ENCODE measurements around the gene FAM180A. TPM values are rescaled to one million over a fixed set of nuclear protein-coding genes. Genes with fewer than 3 reads are reported as not detected.

Gene FAM180A
- total and polyA plus RNA-seq, 10 of the 15 experiments (the other 5 are each of a cell fraction or from before 2014, with no cell fraction given): not detected

DNA sequence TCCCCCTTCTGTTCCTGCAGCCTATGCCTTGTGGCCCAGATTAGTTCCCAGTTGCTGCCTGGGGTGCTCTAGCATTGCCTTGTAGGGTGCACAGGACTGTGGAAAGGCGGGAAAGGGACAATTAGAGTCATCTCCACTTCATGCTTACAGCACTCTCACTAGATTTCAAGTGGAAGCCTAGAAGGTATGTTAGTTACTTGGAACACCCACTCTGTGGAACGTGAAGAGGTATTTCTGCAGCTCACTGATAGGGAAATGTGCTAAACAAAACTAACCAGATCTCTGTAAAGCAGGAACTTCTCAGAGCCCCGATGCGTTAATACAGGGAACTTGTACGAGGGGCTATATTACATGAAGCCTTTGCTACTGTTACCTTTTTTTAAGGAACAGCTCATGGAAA is 66.9 kb downstream of the FAM180A start (continued):
- TF ChIP-seq RELA (IDR thresholded peaks at IDR 0.05; ENCODE audit: borderline replicate concordance, partially characterized antibody) (no peak), MXI1 (IDR thresholded peaks at IDR 0.05; ENCODE audit: low read depth, low read length) (no peak), CHD2 (IDR thresholded peaks at IDR 0.05; ENCODE audit: borderline replicate concordance, low read depth, low read length) (no peak), TBL1XR1 (IDR thresholded peaks at IDR 0.05; ENCODE audit: low read depth, low read length) (no peak)
- TF ChIP-seq, protein P1, sequence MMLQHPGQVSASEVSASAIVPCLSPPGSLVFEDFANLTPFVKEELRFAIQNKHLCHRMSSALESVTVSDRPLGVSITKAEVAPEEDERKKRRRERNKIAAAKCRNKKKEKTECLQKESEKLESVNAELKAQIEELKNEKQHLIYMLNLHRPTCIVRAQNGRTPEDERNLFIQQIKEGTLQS (IDR thresholded peaks at IDR 0.05; ENCODE audit: borderline replicate concordance, extremely low read depth, low read depth, low read length): no peak

Other genes with a start within 250 kb of the FAM180A start
- 12.9 and 13.0 TPM in 2 replicates for gene CNOT4, start 238.7 kb downstream of the FAM180A start, total RNA-seq (2014; rRNA removed)
- 11.6 and 12.7 TPM in 2 replicates for gene CNOT4, start 238.7 kb downstream of the FAM180A start, total RNA-seq (2014; rRNA removed; fragmentation: Illumina TruSeq; extraction: Trizol)
- gene CNOT4, start 238.7 kb downstream of the FAM180A start, total RNA-seq (2021): 19.6 and 20.3 TPM in 2 replicates
- gene CNOT4, start 238.7 kb downstream of the FAM180A start, polyA plus RNA-seq (2011; rRNA removed): 13.3 and 16.3 TPM in 2 replicates
- 16.9 and 19.6 TPM in 2 replicates for gene CNOT4, start 238.7 kb downstream of the FAM180A start, polyA plus RNA-seq (2014; fragmentation: Illumina TruSeq; extraction: Trizol)
- gene CNOT4, start 238.7 kb downstream of the FAM180A start, polyA plus RNA-seq (2014; fragmentation: Nextera tagmentation; extraction: Ambion mirVana): 10 to 100 TPM; 11.3 to 29.6 TPM
- gene CNOT4, start 238.7 kb downstream of the FAM180A start, polyA plus RNA-seq (2014; rRNA removed): 9.4 and 9.6 TPM in 2 replicates
- gene CNOT4, start 238.7 kb downstream of the FAM180A start, polyA plus RNA-seq (2016; fragmentation: Nextera tagmentation; extraction: Ambion mirVana): 10 to 100 TPM; 17.5 to 17.8 TPM
- 105 and 122 TPM in 2 replicates for gene NUP205, start 190.9 kb downstream of the FAM180A start, total RNA-seq (2014; rRNA removed)
- gene NUP205, start 190.9 kb downstream of the FAM180A start, total RNA-seq (2014; rRNA removed; fragmentation: Illumina TruSeq; extraction: Trizol): 96.1 and 97.3 TPM in 2 replicates
- 104 and 109 TPM in 2 replicates for gene NUP205, start 190.9 kb downstream of the FAM180A start, total RNA-seq (2021)
- 110 and 118 TPM in 2 replicates for gene NUP205, start 190.9 kb downstream of the FAM180A start, polyA plus RNA-seq (2011; rRNA removed)
- 88.4 and 97.2 TPM in 2 replicates for gene NUP205, start 190.9 kb downstream of the FAM180A start, polyA plus RNA-seq (2014; fragmentation: Illumina TruSeq; extraction: Trizol)
- gene NUP205, start 190.9 kb downstream of the FAM180A start, polyA plus RNA-seq (2014; fragmentation: Nextera tagmentation; extraction: Ambion mirVana): 10 to 100 TPM; 41.4 to 83.4 TPM
- 80.8 and 81.1 TPM in 2 replicates for gene NUP205, start 190.9 kb downstream of the FAM180A start, polyA plus RNA-seq (2014; rRNA removed)
- gene NUP205, start 190.9 kb downstream of the FAM180A start, polyA plus RNA-seq (2016; fragmentation: Nextera tagmentation; extraction: Ambion mirVana): 10 to 100 TPM; 69.9 to 70.8 TPM
- 8.0 and 9.3 TPM in 2 replicates for gene STMP1, start 86.3 kb downstream of the FAM180A start, total RNA-seq (2014; rRNA removed)
- gene STMP1, start 86.3 kb downstream of the FAM180A start, total RNA-seq (2014; rRNA removed; fragmentation: Illumina TruSeq; extraction: Trizol): 15.4 and 18.2 TPM in 2 replicates
- gene STMP1, start 86.3 kb downstream of the FAM180A start, total RNA-seq (2021): 21.7 and 23.7 TPM in 2 replicates
- 23.8 and 33.3 TPM in 2 replicates for gene STMP1, start 86.3 kb downstream of the FAM180A start, polyA plus RNA-seq (2011; rRNA removed)
- 25.7 and 34.3 TPM in 2 replicates for gene STMP1, start 86.3 kb downstream of the FAM180A start, polyA plus RNA-seq (2014; fragmentation: Illumina TruSeq; extraction: Trizol)
- 10 to 100 TPM; 63.3 to 79.9 TPM for gene STMP1, start 86.3 kb downstream of the FAM180A start, polyA plus RNA-seq (2014; fragmentation: Nextera tagmentation; extraction: Ambion mirVana)
- 12.0 and 15.7 TPM in 2 replicates for gene STMP1, start 86.3 kb downstream of the FAM180A start, polyA plus RNA-seq (2014; rRNA removed)
- gene STMP1, start 86.3 kb downstream of the FAM180A start, polyA plus RNA-seq (2016; fragmentation: Nextera tagmentation; extraction: Ambion mirVana): 10 to 100 TPM; 62.1 to 62.6 TPM
- gene SLC13A4, start 20.6 kb downstream of the FAM180A start, total RNA-seq (2014; rRNA removed): not detected in 2 replicates
- gene SLC13A4, start 20.6 kb downstream of the FAM180A start, total RNA-seq (2014; rRNA removed; fragmentation: Illumina TruSeq; extraction: Trizol): not detected in 2 replicates
- gene SLC13A4, start 20.6 kb downstream of the FAM180A start, total RNA-seq (2021): not detected in 2 replicates
- gene SLC13A4, start 20.6 kb downstream of the FAM180A start, polyA plus RNA-seq (2011; rRNA removed): not detected in 2 replicates
- gene SLC13A4, start 20.6 kb downstream of the FAM180A start, polyA plus RNA-seq (2014; fragmentation: Illumina TruSeq; extraction: Trizol): not detected in 2 replicates
- gene SLC13A4, start 20.6 kb downstream of the FAM180A start, polyA plus RNA-seq (2014; fragmentation: Nextera tagmentation; extraction: Ambion mirVana): under 1 TPM in 1 of 2 experiments, not detected in 1; 0.14 TPM
- not detected in 2 replicates for gene SLC13A4, start 20.6 kb downstream of the FAM180A start, polyA plus RNA-seq (2014; rRNA removed)
- under 1 TPM; 0.20 to 0.23 TPM for gene SLC13A4, start 20.6 kb downstream of the FAM180A start, polyA plus RNA-seq (2016; fragmentation: Nextera tagmentation; extraction: Ambion mirVana)
- 108 and 112 TPM in 2 replicates for gene MTPN, start 228.5 kb upstream of the FAM180A start, total RNA-seq (2014; rRNA removed)
- gene MTPN, start 228.5 kb upstream of the FAM180A start, total RNA-seq (2014; rRNA removed; fragmentation: Illumina TruSeq; extraction: Trizol): 84.1 and 84.5 TPM in 2 replicates
- 143 and 144 TPM in 2 replicates for gene MTPN, start 228.5 kb upstream of the FAM180A start, total RNA-seq (2021)
- 146 and 178 TPM in 2 replicates for gene MTPN, start 228.5 kb upstream of the FAM180A start, polyA plus RNA-seq (2011; rRNA removed)
- gene MTPN, start 228.5 kb upstream of the FAM180A start, polyA plus RNA-seq (2014; fragmentation: Illumina TruSeq; extraction: Trizol): 129 and 156 TPM in 2 replicates
- 10 to 100 TPM; 38.7 to 48.5 TPM for gene MTPN, start 228.5 kb upstream of the FAM180A start, polyA plus RNA-seq (2014; fragmentation: Nextera tagmentation; extraction: Ambion mirVana)
- 80.1 and 82.2 TPM in 2 replicates for gene MTPN, start 228.5 kb upstream of the FAM180A start, polyA plus RNA-seq (2014; rRNA removed)
- 10 to 100 TPM; 63.8 to 86.4 TPM for gene MTPN, start 228.5 kb upstream of the FAM180A start, polyA plus RNA-seq (2016; fragmentation: Nextera tagmentation; extraction: Ambion mirVana)

Data from GM12878 (cell line).